ENCODE data around the gene PTTG2.

GRCh38 chr4:37928426-37929416 is 31.5 kb upstream of the PTTG2 start:
- TF ChIP-seq CTCF (conservative IDR thresholded peaks at IDR 0.05 in 1 of 2, IDR thresholded peaks at IDR 0.05 in 1 of 2; ENCODE audit: extremely low read depth in 1 of 2, insufficient read depth in 1 of 2, low read depth in 1 of 2, low read length in 2 of 2) (no peak), EZH2 (IDR thresholded peaks at IDR 0.05; ENCODE audit: borderline replicate concordance, low read length) (no peak)

Data from mammary epithelial cell (primary cell).